GM19324 (cell line): ENCODE data around the gene PKD1.

Source experiments
- ATAC-seq: cut with Tn5 transposase; IDR thresholded peaks from one replicate; pipeline ENCODE4 v1.9.1; 2021; ENCODE audit warnings: mild to moderate bottlenecking, moderate library complexity; ENCODE audit not compliant: unreplicated experiment, low FRiP score

The PKD1 gene

GRCh38 chr16:2091547-2092255 lies 44.0 kb downstream of the PKD1 start:
- no peak for ATAC-seq

GRCh38 chr16:2090777-2091546 lies 44.7 kb downstream of the PKD1 start:
- ATAC-seq, result no peak

GRCh38 chr16:2090481-2090776 lies 45.3 kb downstream of the PKD1 start:
- ATAC-seq, result no peak

GRCh38 chr16:2089706-2090480 lies 45.8 kb downstream of the PKD1 start:
- ATAC-seq, result no peak

GRCh38 chr16:2088759-2089358 lies 46.8 kb downstream of the PKD1 start:
- no peak for ATAC-seq

- ATAC-seq, result no peak
These were observed 47.7 kb downstream of the PKD1 start for GRCh38 chr16:2087748-2088631.

- no peak for ATAC-seq
These were observed 48.6 kb downstream of the PKD1 start for GRCh38 chr16:2086812-2087747.

- ATAC-seq, result no peak
These were observed 49.5 kb downstream of the PKD1 start for GRCh38 chr16:2086106-2086742.

GRCh38 chr16:2085669-2086068 lies 50.0 kb downstream of the PKD1 start:
- no peak for ATAC-seq

GRCh38 chr16:2084895-2085625 lies 50.6 kb downstream of the PKD1 start:
- no peak for ATAC-seq

GRCh38 chr16:2083876-2084780 lies 51.6 kb downstream of the PKD1 start:
- ATAC-seq, result no peak

- no peak for ATAC-seq
These were observed 52.3 kb downstream of the PKD1 start for GRCh38 chr16:2083409-2083808.

- no peak for ATAC-seq
These were observed 52.7 kb downstream of the PKD1 start for GRCh38 chr16:2082983-2083364.

- ATAC-seq, result no peak
These were observed 53.3 kb downstream of the PKD1 start for GRCh38 chr16:2082171-2082982.

- ATAC-seq, result no peak
These were observed 54.3 kb downstream of the PKD1 start for GRCh38 chr16:2081201-2082084.
